Inferior parietal cortex (tissue), 1 donor: Measurements from ENCODE around the gene NLE1.
"Not testable (repeated sequence)": the region's sequence is repeated elsewhere in the genome, so short reads cannot be mapped to it uniquely, and the experiment has no call there.

Source experiments
- DNase-seq: peaks from one replicate; pipeline ENCODE4 v3.0.0-alpha.2; 2016; ENCODE audit errors: extremely low spot score

The NLE1 gene

DNA sequence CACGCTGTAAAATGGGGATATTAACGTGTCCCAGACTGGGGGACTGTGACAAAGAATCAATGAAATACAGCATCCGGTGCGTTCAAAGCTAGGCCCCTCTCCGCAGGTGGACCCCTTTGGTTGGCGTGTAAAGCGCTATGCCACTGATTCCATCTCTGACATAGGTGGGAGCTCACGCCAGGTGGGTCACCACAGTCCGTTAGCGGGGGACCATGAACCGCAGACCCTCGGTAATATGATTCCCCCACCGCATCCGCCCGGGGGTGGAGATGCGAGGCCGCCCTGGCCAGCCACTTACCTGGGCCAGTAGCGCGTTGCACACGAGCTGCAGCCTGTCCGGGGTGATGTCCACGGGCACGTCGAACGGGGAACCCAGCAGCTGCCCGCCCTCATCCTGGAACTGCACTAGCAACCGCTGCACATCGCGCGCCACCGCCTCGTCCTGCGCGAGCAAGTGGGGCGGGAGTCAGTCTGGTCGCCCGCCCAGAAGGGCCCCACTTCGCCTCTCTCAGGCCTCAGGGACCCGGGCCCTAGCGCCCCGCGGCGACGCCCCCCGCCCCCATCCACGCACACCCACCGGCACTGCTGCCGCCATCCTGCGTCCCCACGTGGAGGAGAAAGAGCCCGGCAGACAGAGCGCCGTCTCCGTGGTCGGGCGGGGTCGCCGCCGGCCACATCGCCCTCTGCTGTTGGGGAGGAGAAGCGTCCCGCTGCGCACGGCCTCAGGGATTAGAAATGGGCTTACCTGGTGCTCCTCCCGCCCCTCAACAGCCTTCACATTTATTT is at the start of gene NLE1:
Gene NLE1 (minus strand): TSS at position 623 of the 786 bp plus-strand sequence. CDS start 28 bp downstream, at position 595.
- DNase-seq: peak; percentile 78

DNA sequence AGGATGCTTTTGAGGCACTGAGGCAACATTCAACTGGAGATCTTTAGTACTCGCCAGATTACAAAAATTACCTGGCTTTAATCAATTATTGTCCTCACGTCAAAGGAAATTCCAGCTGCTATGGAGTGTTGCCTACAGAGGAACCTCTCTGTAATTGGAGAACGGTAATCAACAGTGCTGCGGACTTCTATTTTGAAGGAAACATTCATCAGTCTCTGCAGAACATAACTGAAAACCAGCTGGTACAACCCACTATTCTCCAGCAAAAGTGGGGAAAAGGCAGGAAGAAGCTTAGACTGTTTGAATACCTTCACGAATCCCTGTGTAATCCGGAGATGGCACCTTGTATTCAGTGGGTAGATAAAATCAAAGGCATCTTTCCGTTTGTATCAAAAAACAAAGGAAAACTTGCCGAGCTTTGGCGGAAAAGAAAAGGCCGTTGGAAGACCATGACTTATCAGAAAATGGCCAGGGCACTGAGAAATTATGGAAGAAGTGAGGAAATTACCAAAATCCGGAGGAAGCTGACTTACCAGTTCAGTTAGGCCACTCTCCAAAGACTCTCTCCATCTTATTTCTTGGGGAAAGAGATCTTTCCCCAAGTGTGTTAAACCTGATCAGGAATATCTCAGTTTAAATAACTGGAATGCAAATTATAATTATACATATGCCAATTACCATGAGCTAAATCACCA is 49.0 kb upstream of the NLE1 start:
- DNase-seq: no peak

DNA sequence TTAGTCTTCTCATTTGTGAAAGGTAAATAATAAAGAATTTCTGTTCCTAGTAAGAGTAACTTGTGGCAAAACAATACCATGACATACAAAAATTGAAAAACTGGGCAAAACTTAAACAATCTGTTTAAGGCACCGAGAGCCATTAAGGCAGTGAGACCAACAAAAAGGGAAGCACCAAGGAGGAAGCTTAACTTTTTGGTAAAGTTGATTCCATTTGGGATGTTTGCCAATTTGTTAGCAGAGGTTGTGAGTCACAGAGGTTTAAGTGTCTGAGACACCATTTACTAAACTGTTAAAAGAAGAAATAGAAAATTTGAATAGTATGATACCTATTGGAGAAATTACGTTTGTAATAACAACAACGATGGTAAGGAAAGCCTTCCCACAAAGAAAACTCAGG is 47.2 kb upstream of the NLE1 start:
- DNase-seq: no peak

DNA sequence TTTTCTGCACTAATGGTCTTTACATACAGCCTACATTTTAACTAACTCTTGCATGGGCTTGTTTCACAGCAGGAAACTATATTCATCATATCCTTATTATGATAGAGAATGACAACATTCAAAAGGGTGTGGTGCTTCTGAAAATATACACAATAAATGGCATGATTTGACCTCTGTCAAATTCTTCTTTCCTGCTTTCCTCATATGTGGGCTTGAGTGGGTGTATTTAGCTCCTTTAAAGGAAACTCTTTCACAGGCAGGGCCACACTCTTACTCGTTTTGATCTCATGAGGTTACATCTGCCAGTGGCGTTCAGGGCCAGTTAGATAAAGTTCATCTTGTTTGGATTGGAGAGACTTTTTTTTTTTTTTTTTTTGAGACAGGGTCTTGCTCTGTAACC is 46.0 kb upstream of the NLE1 start:
- DNase-seq: no peak

DNA sequence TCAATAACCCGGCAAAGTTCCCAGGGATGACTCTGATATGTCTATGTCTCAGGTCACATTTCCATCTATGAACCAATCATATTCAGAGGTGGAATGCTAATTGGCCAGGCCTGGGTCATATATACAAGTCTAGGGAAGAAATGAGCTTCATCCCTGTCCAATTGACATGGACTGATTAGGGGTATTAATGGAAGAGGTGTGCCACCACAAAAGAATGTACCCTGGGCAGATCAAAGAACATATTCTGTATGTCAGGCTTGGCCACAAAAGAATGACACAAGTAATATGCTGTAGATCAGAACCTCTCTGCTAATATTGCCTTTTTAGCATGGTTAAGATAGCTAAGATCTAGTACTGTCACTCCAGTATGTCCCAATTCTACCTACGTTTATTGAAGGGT is 45.4 kb upstream of the NLE1 start:
- DNase-seq: no peak

DNA sequence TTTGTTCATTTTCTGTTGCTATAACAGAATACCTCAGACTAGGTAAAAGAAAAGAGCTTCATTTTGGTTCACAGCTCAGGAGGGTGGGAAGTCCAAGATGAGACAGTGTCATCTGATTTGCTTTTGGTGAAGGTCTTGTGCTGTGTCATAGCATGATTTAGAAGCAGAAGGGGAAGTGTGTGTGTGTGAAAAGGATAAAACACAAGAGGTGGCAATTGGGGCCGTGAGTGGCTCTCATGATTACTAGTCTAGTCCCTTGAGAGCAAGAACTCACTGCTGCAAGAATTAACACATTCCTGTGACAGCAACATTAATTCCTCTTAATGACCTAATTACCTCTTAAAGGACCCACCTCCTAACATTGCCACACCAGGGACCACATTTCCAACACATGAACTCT is 43.7 kb upstream of the NLE1 start:
- DNase-seq: no peak

DNA sequence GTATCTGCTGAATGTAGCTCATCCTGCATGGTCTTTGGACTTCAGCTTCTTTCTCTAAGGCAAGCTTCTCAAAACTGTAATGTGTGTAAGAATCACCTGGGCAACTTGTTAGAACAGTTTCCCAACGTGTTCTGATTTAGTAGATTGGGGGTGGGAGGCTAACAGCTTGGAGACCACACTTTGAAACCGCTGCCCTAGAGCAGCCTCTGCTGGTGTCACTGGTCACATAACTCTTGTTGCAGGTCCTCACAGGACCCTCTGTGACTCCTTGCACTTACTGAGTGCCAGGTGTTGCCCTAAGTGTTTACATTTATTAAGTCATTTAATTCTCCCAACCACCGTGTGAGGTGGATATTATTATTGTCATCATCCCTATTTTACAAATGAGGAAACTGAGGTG is 42.2 kb upstream of the NLE1 start:
- no peak for DNase-seq

DNA sequence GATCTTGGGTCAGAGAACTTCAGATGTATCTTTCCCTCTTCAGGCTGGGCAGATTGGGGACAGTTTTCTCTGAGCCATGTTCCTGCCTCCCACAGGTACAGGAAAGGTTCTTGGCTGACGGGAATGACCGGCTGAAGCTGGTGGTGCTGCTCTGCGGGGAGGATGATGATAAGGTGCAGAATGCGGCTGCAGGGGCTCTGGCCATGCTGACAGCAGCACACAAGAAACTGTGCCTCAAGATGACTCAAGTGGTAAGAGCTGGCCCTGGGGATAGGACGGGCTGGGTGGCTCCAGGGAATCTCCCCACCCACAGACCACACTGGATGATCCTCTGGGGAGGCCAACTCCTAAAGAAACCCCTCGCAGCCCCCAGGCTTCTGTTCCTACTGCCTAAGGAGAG is 41.2 kb upstream of the NLE1 start:
- DNase-seq: no peak

DNA sequence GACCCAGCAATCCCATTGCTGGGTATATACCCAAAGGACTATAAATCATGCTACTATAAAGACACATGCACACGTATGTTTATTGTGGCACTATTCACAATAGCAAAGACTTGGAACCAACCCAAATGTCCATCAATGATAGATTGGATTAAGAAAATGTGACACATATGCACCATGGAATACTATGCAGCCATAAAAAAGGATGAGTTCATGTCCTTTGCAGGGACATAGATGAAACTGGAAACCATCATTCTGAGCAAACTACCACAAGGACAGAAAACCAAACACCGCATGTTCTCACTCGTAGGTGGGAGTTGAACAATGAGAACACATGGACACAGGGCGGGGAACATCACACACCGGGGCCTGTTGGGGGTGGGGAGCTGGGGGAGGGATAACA is 37.3 kb upstream of the NLE1 start:
- DNase-seq: not testable (repeated sequence)

DNA sequence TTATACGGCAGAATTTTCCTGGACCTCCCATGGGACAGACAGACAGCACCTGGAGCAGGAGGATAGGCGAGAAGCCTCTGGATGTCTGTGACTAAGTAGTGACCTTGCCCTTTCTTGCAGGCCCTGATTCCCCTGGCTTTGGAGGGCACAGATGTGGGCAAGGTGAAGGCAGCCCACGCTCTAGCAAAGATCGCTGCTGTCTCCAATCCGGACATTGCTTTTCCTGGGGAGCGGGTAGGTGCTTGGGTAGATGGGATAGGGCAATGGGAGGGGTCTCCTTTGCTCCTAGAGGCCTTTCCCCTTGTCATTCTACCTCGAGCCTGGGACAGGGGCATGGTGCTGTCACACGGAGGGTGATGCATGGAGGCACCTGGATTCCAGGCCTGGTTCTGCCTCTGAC is 34.8 kb upstream of the NLE1 start:
- no peak for DNase-seq

DNA sequence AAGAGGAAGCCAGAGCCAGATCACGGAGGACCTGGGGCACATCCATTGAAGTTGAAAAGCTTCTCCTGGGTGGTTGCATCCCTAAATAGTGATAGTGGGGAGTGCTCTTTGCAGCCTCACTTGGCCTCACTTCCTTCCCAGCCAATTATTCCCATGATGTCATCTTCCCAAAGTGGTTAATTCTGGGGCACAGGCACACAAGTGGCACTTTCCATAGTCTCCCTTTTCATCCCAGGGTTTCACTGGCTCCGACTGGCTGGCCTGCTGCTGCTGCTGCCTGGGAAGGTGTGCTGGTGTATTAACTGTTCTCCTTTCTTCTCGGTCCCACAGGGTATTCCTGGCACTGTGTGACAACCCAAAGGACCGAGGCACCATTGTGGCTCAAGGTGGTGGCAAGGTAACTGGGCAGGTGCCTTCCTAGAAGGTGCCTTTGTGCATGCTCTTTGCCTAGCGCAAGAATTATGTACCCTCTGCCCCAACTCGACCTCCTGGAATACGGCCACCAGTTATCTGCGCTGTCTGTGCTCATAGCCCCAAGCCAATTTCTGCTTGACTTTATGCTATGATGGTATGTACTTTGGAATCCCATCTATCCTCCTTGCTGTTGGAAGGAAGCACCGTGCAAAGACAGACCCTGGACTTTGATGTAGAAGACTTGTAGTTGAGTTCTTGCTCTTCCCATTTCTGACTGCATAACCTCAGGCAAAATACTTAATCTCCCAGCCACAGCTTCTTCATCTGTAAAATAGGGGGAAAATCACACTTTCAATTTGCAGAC is 33.7 kb upstream of the NLE1 start:
- no peak for DNase-seq

DNA sequence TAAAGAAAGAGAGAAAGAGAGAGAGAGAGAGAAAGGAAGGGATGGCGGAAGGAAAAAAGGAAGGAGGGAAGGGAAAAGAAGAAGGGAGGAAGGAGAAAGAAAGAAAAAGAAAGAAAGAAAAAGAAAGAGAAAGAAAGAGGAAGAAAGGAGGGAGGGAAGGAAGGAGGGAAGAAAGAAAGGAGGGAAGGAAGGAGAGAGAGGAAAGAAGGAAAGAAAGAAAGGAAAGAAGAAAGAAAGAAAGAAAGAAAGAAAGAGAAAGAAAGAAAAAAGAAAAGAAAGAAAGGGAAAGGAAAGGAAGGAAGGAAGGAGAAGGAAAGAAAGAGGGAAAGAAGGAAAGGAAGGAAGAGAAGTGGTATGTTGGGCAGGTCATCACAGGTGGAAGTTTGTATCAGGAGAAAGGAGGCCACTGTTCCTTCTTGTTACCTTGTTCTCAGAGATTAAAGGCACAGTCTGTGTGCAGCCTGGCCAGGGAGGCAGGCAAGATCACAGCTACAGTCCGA is 32.8 kb upstream of the NLE1 start:
- DNase-seq: no peak

DNA sequence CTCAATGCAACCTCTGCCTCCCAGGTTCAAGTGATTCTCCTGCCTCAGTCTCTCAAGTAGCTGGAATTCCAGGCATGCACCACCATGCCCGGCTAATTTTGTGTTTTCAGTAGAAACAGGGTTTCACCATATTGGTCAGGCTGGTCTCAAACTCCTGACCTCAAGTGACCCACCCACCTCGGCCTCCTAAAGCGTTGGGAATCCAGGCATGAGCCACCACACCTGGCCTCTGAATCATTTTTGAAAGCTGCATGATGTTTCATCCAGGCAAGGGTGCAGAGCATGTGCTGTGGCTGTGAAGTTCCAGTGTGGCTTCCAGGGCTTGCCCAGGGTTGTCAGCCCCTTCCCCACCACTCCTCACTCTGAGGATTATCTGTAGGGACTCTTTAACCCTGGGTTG is 30.2 kb upstream of the NLE1 start:
- DNase-seq: not testable (repeated sequence)

DNA sequence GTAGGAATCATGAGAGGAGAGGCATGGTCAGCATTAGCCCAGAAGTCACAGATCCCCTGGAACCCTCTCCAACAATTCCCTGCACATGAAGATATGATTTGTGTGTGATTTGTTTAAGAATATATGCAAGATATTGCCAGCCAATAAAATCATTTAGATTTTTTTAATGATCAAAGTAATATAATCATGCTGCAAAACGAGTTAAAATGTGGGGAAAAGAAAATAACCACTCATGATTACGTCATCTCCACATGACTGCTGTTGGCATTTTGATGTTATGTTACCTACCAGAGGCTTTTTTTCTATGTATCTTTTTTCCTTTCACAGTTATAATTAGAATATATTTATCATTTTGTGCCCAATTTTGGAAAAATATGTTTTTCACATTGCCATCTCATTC is 29.7 kb upstream of the NLE1 start:
- DNase-seq: no peak

DNA sequence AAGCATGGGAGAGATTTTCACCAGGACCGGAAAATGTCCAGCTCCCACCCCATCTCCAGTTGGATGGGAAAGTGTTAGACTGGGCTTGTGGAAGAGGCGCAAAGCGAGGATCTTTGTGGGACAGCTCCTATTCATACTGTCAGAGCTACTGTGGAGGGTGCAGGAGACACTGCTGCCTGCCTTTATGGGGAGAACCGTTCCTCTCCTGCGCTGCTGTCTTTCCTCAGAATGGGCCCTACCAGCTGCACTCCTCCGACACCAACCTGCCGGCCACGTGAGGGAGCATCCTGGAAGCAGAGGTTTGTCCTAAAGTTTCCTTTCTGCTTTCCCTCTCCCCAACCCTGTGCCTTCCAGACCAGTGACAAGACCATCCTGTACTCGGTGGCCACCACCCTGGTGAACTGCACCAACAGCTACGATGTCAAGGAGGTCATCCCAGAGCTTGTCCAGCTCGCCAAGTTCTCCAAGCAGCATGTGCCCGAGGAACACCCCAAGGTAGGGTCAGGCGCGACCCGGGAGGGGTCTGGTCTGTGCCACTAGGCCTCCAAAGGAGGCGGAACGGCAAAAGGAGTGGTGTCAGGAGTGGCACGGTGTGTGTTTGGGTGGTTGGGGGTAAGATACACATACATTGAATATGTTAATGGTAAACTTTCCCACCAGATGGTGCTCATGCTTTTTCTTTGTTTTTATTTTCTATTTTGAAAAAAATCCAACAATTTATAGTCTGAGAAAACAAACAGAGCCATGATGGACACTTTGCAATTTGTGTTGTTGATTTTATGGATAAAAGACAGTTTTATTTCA is 29.1 kb upstream of the NLE1 start:
- DNase-seq: peak; percentile 32

DNA sequence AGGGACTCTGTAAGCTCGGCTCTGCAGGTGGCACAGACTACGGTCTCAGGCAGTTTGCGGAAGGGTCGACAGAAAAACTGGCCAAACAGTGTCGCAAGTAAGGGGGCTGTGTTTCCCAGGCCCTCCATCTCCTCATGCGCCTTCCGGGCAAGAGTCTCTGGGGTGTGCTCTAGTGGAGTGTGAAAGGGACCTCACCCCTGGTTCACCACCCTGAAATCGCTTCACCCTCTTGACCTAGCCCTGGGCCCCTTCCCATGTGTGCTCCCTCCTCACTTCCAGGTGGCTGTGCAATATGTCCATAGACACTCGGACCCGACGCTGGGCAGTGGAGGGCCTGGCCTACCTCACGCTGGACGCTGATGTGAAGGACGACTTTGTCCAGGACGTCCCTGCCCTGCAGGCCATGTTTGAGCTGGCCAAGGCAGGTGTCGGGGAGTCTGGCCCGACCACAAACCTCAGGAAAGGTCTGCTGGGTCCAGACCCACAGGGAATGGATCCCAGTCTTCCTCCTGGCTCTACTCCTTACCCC is 27.8 kb upstream of the NLE1 start:
- DNase-seq: no peak

DNA sequence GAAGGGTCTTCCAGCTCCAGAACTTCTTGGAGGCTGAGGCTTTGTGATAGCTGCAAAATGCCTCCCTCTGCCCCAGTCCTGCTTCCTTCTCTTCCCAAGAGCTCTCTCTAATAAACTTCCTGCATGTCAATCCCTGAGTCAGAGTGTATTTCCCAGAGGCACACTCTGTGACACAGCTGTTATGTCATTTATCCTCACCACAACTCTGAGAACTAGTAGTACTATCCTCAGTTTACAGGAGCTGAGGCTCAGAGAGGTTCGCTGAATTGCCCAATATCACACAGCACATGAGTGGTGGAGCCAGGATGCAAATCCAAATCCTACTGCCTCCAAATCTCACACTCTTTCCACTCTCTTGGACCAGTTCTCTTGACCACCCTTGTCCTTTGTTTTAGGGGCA is 25.6 kb upstream of the NLE1 start:
- DNase-seq: no peak

DNA sequence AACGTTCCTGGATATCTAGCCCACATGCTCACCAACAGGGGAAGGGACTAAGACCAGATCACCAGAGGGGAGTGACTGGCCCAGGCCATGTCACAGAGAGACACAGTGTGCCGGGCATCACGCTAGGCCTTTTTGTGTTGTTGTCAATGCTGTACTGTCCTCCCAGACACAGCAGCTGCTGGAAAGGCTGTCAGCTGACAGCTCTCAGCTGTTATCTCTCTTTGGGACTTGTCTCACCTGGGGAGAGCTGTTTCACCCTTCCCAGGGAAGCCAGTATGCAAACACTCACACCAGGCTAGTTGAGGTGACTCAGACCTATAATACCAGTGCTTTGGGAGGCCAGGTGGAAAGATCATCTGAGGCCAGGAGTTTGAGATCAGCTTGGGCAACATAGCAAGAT is 24.9 kb upstream of the NLE1 start:
- peak; percentile 11 for DNase-seq

DNA sequence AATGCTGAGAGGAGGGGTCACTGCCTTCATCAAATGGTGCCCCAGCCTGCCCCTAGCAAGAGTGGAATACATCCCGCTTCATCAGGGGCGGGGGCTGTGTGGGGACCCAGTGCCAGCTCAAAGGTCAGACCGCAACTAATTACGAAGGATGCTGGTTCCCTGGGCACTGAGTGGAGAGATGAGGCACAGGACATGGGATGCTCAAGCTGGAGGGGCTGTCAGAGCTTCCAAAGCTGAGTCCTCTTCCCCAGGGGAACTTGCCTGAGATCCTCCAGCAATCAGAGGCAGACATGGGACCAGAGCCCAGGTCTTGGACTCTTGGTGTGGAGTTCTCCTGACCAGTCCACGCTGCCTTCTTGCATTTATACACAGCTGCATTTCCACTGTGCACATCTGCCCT is 24.4 kb upstream of the NLE1 start:
- no peak for DNase-seq

DNA sequence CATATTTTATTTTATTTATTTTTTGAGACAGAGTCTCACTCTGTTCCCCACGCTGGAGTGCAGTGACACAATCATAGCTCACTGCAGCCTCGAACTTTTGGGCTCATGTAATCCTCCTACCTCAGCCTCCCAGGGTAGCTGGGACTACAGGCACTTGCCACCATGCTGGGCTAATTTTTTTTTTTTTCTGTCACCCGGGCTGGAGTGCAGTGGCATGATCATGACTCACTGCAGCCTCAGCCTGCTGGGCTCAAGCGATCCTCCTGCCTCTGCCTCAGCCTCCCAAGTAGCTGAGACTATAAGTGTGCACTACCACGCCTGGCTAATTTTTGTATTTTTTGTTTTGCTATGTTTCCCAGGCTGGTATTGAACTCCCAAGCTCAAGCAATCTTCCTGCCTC is 22.6 kb upstream of the NLE1 start:
- DNase-seq: no peak

DNA sequence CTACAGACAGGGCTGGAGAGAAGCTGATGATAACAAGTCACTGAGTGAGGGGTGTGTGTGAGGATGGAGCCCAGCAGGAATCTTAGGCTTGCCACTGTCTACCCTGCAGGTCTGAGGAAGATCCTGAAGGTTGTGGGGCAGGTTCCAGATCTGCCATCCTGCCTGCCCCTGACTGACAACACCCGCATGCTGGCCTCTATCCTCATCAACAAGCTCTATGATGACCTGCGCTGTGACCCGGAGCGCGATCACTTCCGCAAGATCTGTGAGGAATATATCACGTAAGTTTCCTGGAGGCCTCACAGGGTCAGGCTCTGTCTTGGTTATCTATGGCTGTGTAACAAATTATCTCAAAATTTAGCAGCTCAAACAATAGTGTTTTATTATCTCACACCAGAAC is 21.8 kb upstream of the NLE1 start:
- no peak for DNase-seq
